ENCODE results near the gene TSC2. TPM values are rescaled to one million over a fixed set of nuclear protein-coding genes. Genes with fewer than 3 reads are reported as not detected.
"Not testable (repeated sequence)": the region's sequence is repeated elsewhere in the genome, so short reads cannot be mapped to it uniquely, and the experiment has no call there.

Gene TSC2
- polyA plus RNA-seq, 1 donor (not counting 4 experiments of a cell fraction or from before 2014, with no cell fraction given), result 22.6 TPM

DNA sequence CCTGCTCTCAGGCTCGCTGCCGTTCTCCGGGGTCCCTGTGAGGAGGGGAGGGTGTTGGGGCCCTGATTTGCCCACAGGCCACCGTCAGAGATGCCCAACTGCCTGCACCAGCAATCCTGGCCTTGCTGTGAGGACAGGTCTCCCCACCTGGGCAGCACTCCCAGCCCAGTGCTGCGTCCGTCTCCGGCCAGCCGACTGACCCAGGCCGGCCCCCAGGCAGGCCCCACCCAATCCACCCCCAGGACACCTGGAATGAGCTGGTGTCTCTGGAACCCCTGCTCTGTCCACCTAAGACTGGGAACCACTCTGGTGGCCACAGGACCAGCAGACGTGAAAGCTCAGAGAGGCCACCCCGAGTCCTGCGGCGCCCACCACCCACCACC, 67.8 kb downstream of the TSC2 start:
- Histone ChIP-seq H3K9me1 (ENCODE audit: control insufficient read depth, extremely low read depth, insufficient read depth, low read length) (no peaks in the 10 kb centered on the region), H4K20me1 (ENCODE audit: control insufficient read depth, extremely low read depth, insufficient read depth, low read length) (peaks cover 2% of the 10 kb centered on the region), H3K36me3 (ENCODE audit: control insufficient read depth in 2 of 2, extremely low read depth in 1 of 2, insufficient read depth in 2 of 2, low read length in 2 of 2) (peaks cover 0 to 3% of the 10 kb centered on the region in 2 experiments), H3K27me3 (ENCODE audit: control insufficient read depth, extremely low read depth, insufficient read depth, low read length) (no peaks in the 10 kb centered on the region), H3K27ac (ENCODE audit: control insufficient read depth, insufficient read depth, low read length) (no peak overlapping the region), H3K79me2 (ENCODE audit: control insufficient read depth, insufficient read depth, low read length) (peaks cover 12% of the 10 kb centered on the region), H3K4me2 (ENCODE audit: control insufficient read depth, extremely low read depth, insufficient read depth, low read depth, low read length) (no peak overlapping the region), H3K4me3 (ENCODE audit: control insufficient read depth in 2 of 3, extremely low read depth in 1 of 3, insufficient read depth in 2 of 3, low read depth in 1 of 3, low read length in 3 of 3) (no peak overlapping the region), H3K4me1 (ENCODE audit: control insufficient read depth, extremely low read depth, insufficient read depth, low read length) (no peaks in the 10 kb centered on the region), H3K9ac (ENCODE audit: control insufficient read depth, extremely low read depth, insufficient read depth, low read length) (no peak overlapping the region), H3K9me3 (ENCODE audit: control insufficient read depth, low read depth, low read length) (no peaks in the 10 kb centered on the region), H2AFZ (ENCODE audit: control insufficient read depth, low read length) (no peak overlapping the region)
- dilution Hi-C loops (cut with MboI; ENCODE audit: extremely low pct_ligation_motif_present, low sequenced_read_pairs), result no loop called here
- no peak for FAIRE-seq
- no peak for TF ChIP-seq EZH2 (IDR thresholded peaks at IDR 0.05; ENCODE audit: low read length)
- TF ChIP-seq, protein P1, sequence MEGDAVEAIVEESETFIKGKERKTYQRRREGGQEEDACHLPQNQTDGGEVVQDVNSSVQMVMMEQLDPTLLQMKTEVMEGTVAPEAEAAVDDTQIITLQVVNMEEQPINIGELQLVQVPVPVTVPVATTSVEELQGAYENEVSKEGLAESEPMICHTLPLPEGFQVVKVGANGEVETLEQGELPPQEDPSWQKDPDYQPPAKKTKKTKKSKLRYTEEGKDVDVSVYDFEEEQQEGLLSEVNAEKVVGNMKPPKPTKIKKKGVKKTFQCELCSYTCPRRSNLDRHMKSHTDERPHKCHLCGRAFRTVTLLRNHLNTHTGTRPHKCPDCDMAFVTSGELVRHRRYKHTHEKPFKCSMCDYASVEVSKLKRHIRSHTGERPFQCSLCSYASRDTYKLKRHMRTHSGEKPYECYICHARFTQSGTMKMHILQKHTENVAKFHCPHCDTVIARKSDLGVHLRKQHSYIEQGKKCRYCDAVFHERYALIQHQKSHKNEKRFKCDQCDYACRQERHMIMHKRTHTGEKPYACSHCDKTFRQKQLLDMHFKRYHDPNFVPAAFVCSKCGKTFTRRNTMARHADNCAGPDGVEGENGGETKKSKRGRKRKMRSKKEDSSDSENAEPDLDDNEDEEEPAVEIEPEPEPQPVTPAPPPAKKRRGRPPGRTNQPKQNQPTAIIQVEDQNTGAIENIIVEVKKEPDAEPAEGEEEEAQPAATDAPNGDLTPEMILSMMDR (optimal IDR thresholded peaks at IDR 0.05 in 1 of 3, IDR thresholded peaks at IDR 0.05 in 1 of 3, conservative IDR thresholded peaks at IDR 0.05 in 1 of 3; ENCODE audit: extremely low read depth in 1 of 3, insufficient read depth in 2 of 3, low read length in 3 of 3), result no peak
- no peak for DNase-seq (ENCODE audit: low read depth, low spot score)

DNA sequence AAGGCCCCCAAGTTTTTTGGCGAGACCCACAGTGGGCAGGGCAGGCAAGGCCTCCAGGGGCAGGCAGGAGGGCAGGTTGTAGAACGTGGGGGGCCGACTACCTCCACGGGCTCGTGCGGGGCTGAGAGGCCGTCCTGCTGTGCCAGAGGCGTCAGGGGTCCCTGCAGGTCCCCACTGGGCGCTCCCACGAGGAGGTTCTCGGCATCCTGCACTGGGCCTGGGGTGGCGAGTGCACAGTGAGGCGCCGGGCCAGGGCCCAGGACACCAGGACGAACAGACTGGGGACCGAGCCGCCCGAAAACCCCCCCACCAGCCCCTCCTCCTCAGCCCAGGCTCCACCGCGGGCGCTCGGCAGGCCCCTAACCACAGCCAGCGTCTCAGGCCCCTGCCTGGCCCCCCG, 68.6 kb downstream of the TSC2 start:
- H3K4me3 ChIP-seq (ENCODE audit: control insufficient read depth in 2 of 3, extremely low read depth in 1 of 3, insufficient read depth in 2 of 3, low read depth in 1 of 3, low read length in 3 of 3); H3K4me1 ChIP-seq (ENCODE audit: control insufficient read depth, extremely low read depth, insufficient read depth, low read length); H4K20me1 ChIP-seq (ENCODE audit: control insufficient read depth, extremely low read depth, insufficient read depth, low read length); H3K9ac ChIP-seq (ENCODE audit: control insufficient read depth, extremely low read depth, insufficient read depth, low read length); H3K27ac ChIP-seq (ENCODE audit: control insufficient read depth, insufficient read depth, low read length); H2AFZ ChIP-seq (ENCODE audit: control insufficient read depth, low read length); H3K9me1 ChIP-seq (ENCODE audit: control insufficient read depth, extremely low read depth, insufficient read depth, low read length); FAIRE-seq; H3K27me3 ChIP-seq (ENCODE audit: control insufficient read depth, extremely low read depth, insufficient read depth, low read length); H3K36me3 ChIP-seq (ENCODE audit: control insufficient read depth in 2 of 2, extremely low read depth in 1 of 2, insufficient read depth in 2 of 2, low read length in 2 of 2); DNase-seq (ENCODE audit: low read depth, low spot score); dilution Hi-C loops (cut with MboI; ENCODE audit: extremely low pct_ligation_motif_present, low sequenced_read_pairs); H3K4me2 ChIP-seq (ENCODE audit: control insufficient read depth, extremely low read depth, insufficient read depth, low read depth, low read length); H3K9me3 ChIP-seq (ENCODE audit: control insufficient read depth, low read depth, low read length): not testable (repeated sequence)
- H3K79me2 ChIP-seq (ENCODE audit: control insufficient read depth, insufficient read depth, low read length), result peaks cover 16% of the 10 kb centered on the region

DNA sequence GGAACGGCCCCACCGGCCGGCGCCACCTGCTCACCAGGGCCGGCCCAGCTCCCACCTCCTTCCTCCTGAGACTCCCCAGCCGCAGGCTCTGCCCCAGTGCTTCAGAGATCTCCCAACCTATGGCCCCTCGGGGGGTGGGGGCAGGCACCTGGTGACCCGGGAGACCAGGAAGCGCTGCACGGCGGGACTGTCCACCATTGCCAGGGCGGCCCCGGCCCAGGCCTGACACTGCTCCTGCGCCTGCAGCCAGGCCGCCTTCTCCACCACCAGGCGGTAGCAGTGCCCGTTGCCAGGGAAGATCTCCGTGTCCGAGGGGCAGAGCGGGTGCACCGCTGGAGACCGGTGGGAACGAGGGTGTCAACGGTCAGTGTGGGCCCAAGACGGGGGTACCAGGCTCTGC, 69.6 kb downstream of the TSC2 start:
- peaks cover 20% of the 10 kb centered on the region for H3K79me2 ChIP-seq (ENCODE audit: control insufficient read depth, insufficient read depth, low read length)
- H3K36me3 ChIP-seq (ENCODE audit: control insufficient read depth in 2 of 2, extremely low read depth in 1 of 2, insufficient read depth in 2 of 2, low read length in 2 of 2); dilution Hi-C loops (cut with MboI; ENCODE audit: extremely low pct_ligation_motif_present, low sequenced_read_pairs); DNase-seq (ENCODE audit: low read depth, low spot score); H3K27ac ChIP-seq (ENCODE audit: control insufficient read depth, insufficient read depth, low read length); FAIRE-seq; H3K4me3 ChIP-seq (ENCODE audit: control insufficient read depth in 2 of 3, extremely low read depth in 1 of 3, insufficient read depth in 2 of 3, low read depth in 1 of 3, low read length in 3 of 3); H3K4me1 ChIP-seq (ENCODE audit: control insufficient read depth, extremely low read depth, insufficient read depth, low read length); H2AFZ ChIP-seq (ENCODE audit: control insufficient read depth, low read length); H3K9me1 ChIP-seq (ENCODE audit: control insufficient read depth, extremely low read depth, insufficient read depth, low read length); H3K4me2 ChIP-seq (ENCODE audit: control insufficient read depth, extremely low read depth, insufficient read depth, low read depth, low read length); H3K9me3 ChIP-seq (ENCODE audit: control insufficient read depth, low read depth, low read length); H3K27me3 ChIP-seq (ENCODE audit: control insufficient read depth, extremely low read depth, insufficient read depth, low read length); H3K9ac ChIP-seq (ENCODE audit: control insufficient read depth, extremely low read depth, insufficient read depth, low read length); H4K20me1 ChIP-seq (ENCODE audit: control insufficient read depth, extremely low read depth, insufficient read depth, low read length): not testable (repeated sequence)

DNA sequence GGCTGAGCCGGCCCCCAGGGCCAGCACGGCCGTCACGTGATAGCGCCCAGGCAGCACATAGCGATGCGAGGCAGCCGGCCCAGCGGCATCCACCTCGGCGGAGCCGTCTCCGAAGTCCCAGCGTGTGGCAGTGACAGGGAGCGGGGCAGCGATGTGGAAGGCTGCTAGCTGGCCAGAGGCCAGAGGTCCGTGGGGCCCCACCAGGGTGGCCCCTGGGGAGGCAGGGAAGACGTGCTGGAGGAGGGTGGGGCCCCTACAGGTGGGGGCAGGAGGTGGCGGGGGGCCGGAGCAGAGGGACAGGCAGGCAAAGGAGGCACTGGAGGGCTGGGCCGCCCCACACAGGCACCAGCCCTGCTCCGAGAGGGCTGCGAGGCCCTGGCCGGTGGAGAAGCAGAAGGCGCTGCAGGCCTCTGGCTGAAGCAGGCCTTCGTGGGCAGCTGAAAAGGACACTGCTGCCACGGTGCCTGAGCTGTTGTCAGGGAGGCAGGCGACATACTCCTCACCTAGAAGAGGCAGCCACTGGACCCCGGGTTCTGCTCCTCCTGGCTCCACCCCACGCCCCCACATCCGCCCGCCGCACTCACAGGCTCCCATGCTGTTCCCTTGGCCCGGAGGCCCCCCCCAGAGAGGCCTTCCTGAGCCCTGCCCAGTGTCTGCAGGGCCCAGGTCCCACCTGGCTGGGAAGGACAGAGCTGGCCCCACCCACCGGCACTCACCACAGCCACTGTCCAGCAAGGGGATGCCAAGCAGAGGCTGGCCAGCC, 70.4 kb downstream of the TSC2 start:
- H3K9ac ChIP-seq (ENCODE audit: control insufficient read depth, extremely low read depth, insufficient read depth, low read length); H3K27me3 ChIP-seq (ENCODE audit: control insufficient read depth, extremely low read depth, insufficient read depth, low read length); FAIRE-seq; H4K20me1 ChIP-seq (ENCODE audit: control insufficient read depth, extremely low read depth, insufficient read depth, low read length); H3K27ac ChIP-seq (ENCODE audit: control insufficient read depth, insufficient read depth, low read length); H3K4me3 ChIP-seq (ENCODE audit: control insufficient read depth in 2 of 3, extremely low read depth in 1 of 3, insufficient read depth in 2 of 3, low read depth in 1 of 3, low read length in 3 of 3); DNase-seq (ENCODE audit: low read depth, low spot score); H2AFZ ChIP-seq (ENCODE audit: control insufficient read depth, low read length); H3K9me3 ChIP-seq (ENCODE audit: control insufficient read depth, low read depth, low read length); H3K36me3 ChIP-seq (ENCODE audit: control insufficient read depth in 2 of 2, extremely low read depth in 1 of 2, insufficient read depth in 2 of 2, low read length in 2 of 2); H3K4me2 ChIP-seq (ENCODE audit: control insufficient read depth, extremely low read depth, insufficient read depth, low read depth, low read length); dilution Hi-C loops (cut with MboI; ENCODE audit: extremely low pct_ligation_motif_present, low sequenced_read_pairs); H3K9me1 ChIP-seq (ENCODE audit: control insufficient read depth, extremely low read depth, insufficient read depth, low read length): not testable (repeated sequence)
- peaks cover 24% of the 10 kb centered on the region for H3K79me2 ChIP-seq (ENCODE audit: control insufficient read depth, insufficient read depth, low read length)
- peaks cover 12% of the 10 kb centered on the region for H3K4me1 ChIP-seq (ENCODE audit: control insufficient read depth, extremely low read depth, insufficient read depth, low read length)

All from keratinocyte (primary cell).